K562 (cell line): ENCODE data around the gene CNOT4. TPM values are rescaled to one million over a fixed set of nuclear protein-coding genes. Genes with fewer than 3 reads are reported as not detected.

Experiments used
- AFF4 ChIP-seq: sonication (generic); formaldehyde crosslinking; IDR thresholded peaks from 2 replicates; pipeline ENCODE4 v1.8.0; 2023; ENCODE audit warnings: mild to moderate bottlenecking, missing genetic modification reagents
- BDP1 ChIP-seq: IDR thresholded peaks from 3 replicates; pipeline ENCODE4 v1.6.1; 2011; ENCODE audit not compliant: insufficient read length, insufficient read depth
- DDX20 ChIP-seq: fragments of 450-650 bp; IDR thresholded peaks from 2 replicates; pipeline ENCODE4 v1.6.1; 2016; ENCODE audit warnings: missing genetic modification characterization, low read depth, mild to moderate bottlenecking, missing compliant biosample characterization, moderate library complexity
- HDAC2 ChIP-seq: fragments of 450-650 bp; IDR thresholded peaks from 2 replicates; pipeline ENCODE4 v1.6.1; 2016; ENCODE audit warnings: mild to moderate bottlenecking
- IRF9 ChIP-seq: fragments of 450-650 bp; IDR thresholded peaks from 2 replicates; pipeline ENCODE4 v1.6.1; 2016; ENCODE audit warnings: missing biosample characterization, missing genetic modification characterization
- JUND ChIP-seq, 2 experiments: IDR thresholded peaks; 2 replicates in 1 of 2; 3 replicates in 1 of 2; pipeline ENCODE4 v1.6.1; 2011; ENCODE audit warnings: borderline replicate concordance in 2 of 2, low read depth in 2 of 2, low read length in 2 of 2, improper control_type of control experiment in 1 of 2, missing biosample characterization in 1 of 2, missing genetic modification characterization in 1 of 2, missing genetic modification reagents in 1 of 2
- LCOR ChIP-seq: sonication (generic); formaldehyde crosslinking; IDR thresholded peaks from 2 replicates; pipeline ENCODE4 v1.8.0; 2022; ENCODE audit warnings: mild to moderate bottlenecking, missing genetic modification reagents
- MCM2 ChIP-seq: fragments of 450-650 bp; IDR thresholded peaks from 2 replicates; pipeline ENCODE4 v1.6.1; 2017; ENCODE audit warnings: low read depth, mild to moderate bottlenecking
- NR1H2 ChIP-seq: sonication (generic); formaldehyde crosslinking; IDR thresholded peaks from 2 replicates; pipeline ENCODE4 v1.4.0; 2020; ENCODE audit warnings: mild to moderate bottlenecking, missing genetic modification reagents
- SIX5 ChIP-seq, 2 experiments: IDR thresholded peaks; 2 replicates each; pipeline ENCODE4 v1.6.1; 2011; ENCODE audit warnings: low read length in 2 of 2, borderline replicate concordance in 1 of 2, low read depth in 1 of 2, mild to moderate bottlenecking in 1 of 2, moderate library complexity in 1 of 2; ENCODE audit not compliant: insufficient read depth in 1 of 2
- SMARCA4 ChIP-seq: fragments of 450-650 bp; IDR thresholded peaks from 2 replicates; pipeline ENCODE4 v1.6.1; 2016
- TBL1XR1 ChIP-seq, 2 experiments: IDR thresholded peaks; 2 replicates each; pipeline ENCODE4 v1.6.1; 2012; ENCODE audit warnings: improper control_type of control experiment in 2 of 2, low read length in 2 of 2, mild to moderate bottlenecking in 1 of 2
- TRIM28 ChIP-seq: fragments of 450-650 bp; IDR thresholded peaks from 2 replicates; pipeline ENCODE4 v1.6.1; 2017
- polyA plus RNA-seq, 8 experiments: library from polyadenylated mRNA; depleted of rRNA in 4 of 8; stranded (reverse) in 5 of 8; unstranded in 3 of 8; fragments of >200 nt; fragmentation: Nextera tagmentation in 2 of 8; fragmentation: Illumina TruSeq in 1 of 8; extraction: Ambion mirVana in 2 of 8; extraction: Trizol in 1 of 8; gene quantifications; 2 replicates each; pipeline versions ENCODE4 v1.2.1 to v1.2.3, GENCODE V29; 2011 to 2014; ENCODE audit warnings: inconsistent platforms in 1 of 8, missing spikeins in 1 of 8
- total RNA-seq, 7 experiments: library from RNA; depleted of rRNA in 6 of 7; stranded (reverse); fragments of >200 nt in 6 of 7; fragmentation: Illumina TruSeq in 2 of 7; extraction: Trizol in 2 of 7; gene quantifications; 2 replicates each; pipeline versions ENCODE4 v1.2.1 to v1.2.3, GENCODE V29; 2011 to 2021; ENCODE audit warnings: low replicate concordance in 1 of 7
- TF ChIP-seq, protein P1 (sequence below): fragments of 150-350 bp; IDR thresholded peaks from 2 replicates; pipeline ENCODE4 v1.6.1; 2014; ENCODE audit warnings: low read depth, mild to moderate bottlenecking, low read length, borderline replicate concordance
- TF ChIP-seq, protein P2 (sequence below): fragments of 250-450 bp; sonication (Bioruptor Pico); IDR thresholded peaks from 2 replicates; pipeline ENCODE4 v1.8.0; 2021; ENCODE audit warnings: borderline replicate concordance, mild to moderate bottlenecking, moderate library complexity; ENCODE audit not compliant: poor library complexity, severe bottlenecking
- TF ChIP-seq, protein P3 (sequence below): fragments of 250-450 bp; sonication (Bioruptor Pico); IDR thresholded peaks from 2 replicates; pipeline ENCODE4 v1.6.1; 2021; ENCODE audit warnings: mild to moderate bottlenecking
- TF ChIP-seq, protein P4 (sequence below): sonication (generic); formaldehyde crosslinking; IDR thresholded peaks from 2 replicates; pipeline ENCODE4 v1.8.0; 2022; ENCODE audit warnings: missing genetic modification reagents, mild to moderate bottlenecking, borderline replicate concordance

Gene CNOT4
- total and polyA plus RNA-seq, 9 of the 15 experiments (the other 6 are each of a cell fraction or from before 2014, with no cell fraction given): 8.6 to 24.1 (median 15.4) TPM

DNA sequence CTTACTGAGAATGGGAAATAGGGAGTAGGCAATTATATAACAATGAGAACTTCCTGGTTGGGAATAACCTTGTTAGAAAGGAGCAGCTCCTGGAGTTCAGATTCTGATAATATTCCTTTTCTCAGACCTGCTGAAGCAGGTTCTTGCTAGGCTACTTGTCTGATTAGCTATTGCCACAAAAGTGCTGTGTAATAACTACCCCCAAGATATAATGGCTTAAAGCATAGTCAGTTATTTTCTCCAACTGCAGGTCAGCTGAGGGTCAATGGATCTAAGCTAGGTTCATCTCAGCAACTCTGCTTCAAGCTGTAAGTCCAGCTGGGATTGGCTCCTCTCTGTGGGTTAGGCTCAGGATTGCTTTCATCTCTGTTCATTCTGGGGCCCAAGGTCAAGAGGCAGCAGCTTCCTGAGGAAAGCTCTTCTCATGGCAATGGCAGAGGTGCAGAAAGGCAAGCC is 9.4 kb upstream of the CNOT4 start (continued):
- TF ChIP-seq, protein P1, sequence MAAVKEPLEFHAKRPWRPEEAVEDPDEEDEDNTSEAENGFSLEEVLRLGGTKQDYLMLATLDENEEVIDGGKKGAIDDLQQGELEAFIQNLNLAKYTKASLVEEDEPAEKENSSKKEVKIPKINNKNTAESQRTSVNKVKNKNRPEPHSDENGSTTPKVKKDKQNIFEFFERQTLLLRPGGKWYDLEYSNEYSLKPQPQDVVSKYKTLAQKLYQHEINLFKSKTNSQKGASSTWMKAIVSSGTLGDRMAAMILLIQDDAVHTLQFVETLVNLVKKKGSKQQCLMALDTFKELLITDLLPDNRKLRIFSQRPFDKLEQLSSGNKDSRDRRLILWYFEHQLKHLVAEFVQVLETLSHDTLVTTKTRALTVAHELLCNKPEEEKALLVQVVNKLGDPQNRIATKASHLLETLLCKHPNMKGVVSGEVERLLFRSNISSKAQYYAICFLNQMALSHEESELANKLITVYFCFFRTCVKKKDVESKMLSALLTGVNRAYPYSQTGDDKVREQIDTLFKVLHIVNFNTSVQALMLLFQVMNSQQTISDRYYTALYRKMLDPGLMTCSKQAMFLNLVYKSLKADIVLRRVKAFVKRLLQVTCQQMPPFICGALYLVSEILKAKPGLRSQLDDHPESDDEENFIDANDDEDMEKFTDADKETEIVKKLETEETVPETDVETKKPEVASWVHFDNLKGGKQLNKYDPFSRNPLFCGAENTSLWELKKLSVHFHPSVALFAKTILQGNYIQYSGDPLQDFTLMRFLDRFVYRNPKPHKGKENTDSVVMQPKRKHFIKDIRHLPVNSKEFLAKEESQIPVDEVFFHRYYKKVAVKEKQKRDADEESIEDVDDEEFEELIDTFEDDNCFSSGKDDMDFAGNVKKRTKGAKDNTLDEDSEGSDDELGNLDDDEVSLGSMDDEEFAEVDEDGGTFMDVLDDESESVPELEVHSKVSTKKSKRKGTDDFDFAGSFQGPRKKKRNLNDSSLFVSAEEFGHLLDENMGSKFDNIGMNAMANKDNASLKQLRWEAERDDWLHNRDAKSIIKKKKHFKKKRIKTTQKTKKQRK: no peak
- no peak for TF ChIP-seq IRF9 (tag)
- TF ChIP-seq HDAC2: no peak
- TF ChIP-seq AFF4 (CRISPR knock-in tag): no peak
- no peak for TF ChIP-seq DDX20 (tag)
- no peak for TF ChIP-seq BDP1
- TF ChIP-seq, protein P2, sequence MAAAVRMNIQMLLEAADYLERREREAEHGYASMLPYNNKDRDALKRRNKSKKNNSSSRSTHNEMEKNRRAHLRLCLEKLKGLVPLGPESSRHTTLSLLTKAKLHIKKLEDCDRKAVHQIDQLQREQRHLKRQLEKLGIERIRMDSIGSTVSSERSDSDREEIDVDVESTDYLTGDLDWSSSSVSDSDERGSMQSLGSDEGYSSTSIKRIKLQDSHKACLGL: no peak
- TF ChIP-seq SIX5 (IDR thresholded peaks at IDR 0.05; ENCODE audit: borderline replicate concordance in 1 of 2, insufficient read depth in 1 of 2, low read depth in 1 of 2, low read length in 2 of 2): no peak
- peak; percentile 55; the same call in 1 of the 2 replicates for TF ChIP-seq TRIM28
- TF ChIP-seq TBL1XR1 (IDR thresholded peaks at IDR 0.05; ENCODE audit: low read length in 2 of 2): no peak
- peak; percentile 46; the same call in 1 of the 2 replicates for TF ChIP-seq SMARCA4
- no peak for TF ChIP-seq NR1H2 (CRISPR knock-in tag)
- TF ChIP-seq, protein P3, sequence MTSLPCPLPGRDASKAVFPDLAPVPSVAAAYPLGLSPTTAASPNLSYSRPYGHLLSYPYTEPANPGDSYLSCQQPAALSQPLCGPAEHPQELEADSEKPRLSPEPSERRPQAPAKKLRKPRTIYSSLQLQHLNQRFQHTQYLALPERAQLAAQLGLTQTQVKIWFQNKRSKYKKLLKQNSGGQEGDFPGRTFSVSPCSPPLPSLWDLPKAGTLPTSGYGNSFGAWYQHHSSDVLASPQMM (CRISPR knock-in tag): no peak
- TF ChIP-seq LCOR: no peak
- TF ChIP-seq, protein P4, sequence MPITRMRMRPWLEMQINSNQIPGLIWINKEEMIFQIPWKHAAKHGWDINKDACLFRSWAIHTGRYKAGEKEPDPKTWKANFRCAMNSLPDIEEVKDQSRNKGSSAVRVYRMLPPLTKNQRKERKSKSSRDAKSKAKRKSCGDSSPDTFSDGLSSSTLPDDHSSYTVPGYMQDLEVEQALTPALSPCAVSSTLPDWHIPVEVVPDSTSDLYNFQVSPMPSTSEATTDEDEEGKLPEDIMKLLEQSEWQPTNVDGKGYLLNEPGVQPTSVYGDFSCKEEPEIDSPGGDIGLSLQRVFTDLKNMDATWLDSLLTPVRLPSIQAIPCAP (CRISPR knock-in tag): no peak
- TF ChIP-seq MCM2: no peak
- no peak for TF ChIP-seq JUND (IDR thresholded peaks at IDR 0.05; ENCODE audit: borderline replicate concordance, low read depth, low read length)
- peak; percentile 12; the same call in 1 of the 3 replicates for TF ChIP-seq JUND (tag; IDR thresholded peaks at IDR 0.05; ENCODE audit: borderline replicate concordance, low read depth, low read length)
